Loucy (cell line): Measurements from ENCODE around the gene SOCS4.

Source experiments
- H2AFZ ChIP-seq: fragments of 200-600 bp; sonication (generic); 2 replicates; pipeline ENCODE4 v1.6.0; 2016; ENCODE audit warnings: antibody characterized with exemption, mild to moderate bottlenecking, low read length, moderate library complexity
- H3F3A ChIP-seq: fragments of 200-600 bp; 2 replicates; pipeline ENCODE4 v1.6.0; 2016; ENCODE audit warnings: antibody characterized with exemption, low read depth, mild to moderate bottlenecking
- H3K27me3 ChIP-seq: fragments of 200-600 bp; sonication (generic); 2 replicates; pipeline ENCODE4 v1.6.1; 2014; ENCODE audit warnings: low read length, mild to moderate bottlenecking; ENCODE audit not compliant: insufficient read depth, poor library complexity, severe bottlenecking
- H3K36me3 ChIP-seq: fragments of 200-600 bp; sonication (generic); 2 replicates; pipeline ENCODE4 v1.6.1; 2016; ENCODE audit warnings: low read length; ENCODE audit not compliant: insufficient read depth
- H3K4me1 ChIP-seq: fragments of 200-600 bp; sonication (generic); 2 replicates; pipeline ENCODE4 v1.5.1; 2014; ENCODE audit warnings: low read length, mild to moderate bottlenecking; ENCODE audit not compliant: insufficient read depth, poor library complexity, severe bottlenecking
- H3K4me2 ChIP-seq: fragments of 200-600 bp; sonication (generic); 2 replicates; pipeline ENCODE4 v1.6.0; 2014; ENCODE audit warnings: antibody characterized with exemption, low read length, low read depth, mild to moderate bottlenecking; ENCODE audit not compliant: poor library complexity, severe bottlenecking
- H3K4me3 ChIP-seq: fragments of 200-600 bp; sonication (generic); 2 replicates; pipeline ENCODE4 v1.5.1; 2014; ENCODE audit warnings: low read length, mild to moderate bottlenecking, mixed read lengths; ENCODE audit not compliant: poor library complexity, severe bottlenecking
- H3K79me2 ChIP-seq: fragments of 200-600 bp; sonication (generic); 2 replicates; pipeline ENCODE4 v1.6.1; 2014; ENCODE audit warnings: low read length; ENCODE audit not compliant: insufficient read depth
- H3K9ac ChIP-seq: fragments of 200-600 bp; sonication (generic); 2 replicates; pipeline ENCODE4 v1.6.0; 2014; ENCODE audit warnings: mild to moderate bottlenecking, low read depth, low read length, moderate library complexity; ENCODE audit not compliant: poor library complexity, severe bottlenecking
- H3K9me2 ChIP-seq: fragments of 200-600 bp; sonication (generic); replicated peaks from 2 replicates; pipeline ENCODE4 v1.6.1; 2016; ENCODE audit warnings: low read depth, low read length, mixed read lengths
- H3K9me3 ChIP-seq: fragments of 200-600 bp; sonication (generic); 2 replicates; pipeline ENCODE4 v1.6.1; 2014; ENCODE audit warnings: mild to moderate bottlenecking, antibody characterized with exemption, low read length, low read depth; ENCODE audit not compliant: insufficient read depth
- H4K20me1 ChIP-seq: fragments of 200-600 bp; sonication (generic); 2 replicates; pipeline ENCODE4 v1.6.0; 2014; ENCODE audit warnings: antibody characterized with exemption, low read length, mild to moderate bottlenecking; ENCODE audit not compliant: insufficient read depth, poor library complexity, severe bottlenecking
- CTCF ChIP-seq: fragments of 200-600 bp; sonication (generic); conservative IDR thresholded peaks from 2 replicates; pipeline ENCODE4 v1.5.1; 2014; ENCODE audit warnings: mild to moderate bottlenecking, antibody characterized with exemption, low read length
- EZH2phosphoT487 ChIP-seq: fragments of 200-600 bp; IDR thresholded peaks from 2 replicates; pipeline ENCODE4 v1.6.1; 2018; ENCODE audit warnings: antibody characterized with exemption, mild to moderate bottlenecking, moderate library complexity, borderline replicate concordance

The SOCS4 gene

GRCh38 chr14:55071870-55072640, 45.0 kb downstream of the SOCS4 start:
- no peak overlapping the region for H3K9ac ChIP-seq
- H3K27me3 ChIP-seq, result no peaks in the 10 kb centered on the region
- no peaks in the 10 kb centered on the region for H3K79me2 ChIP-seq
- H3K9me3 ChIP-seq, result no peaks in the 10 kb centered on the region
- no peaks in the 10 kb centered on the region for H3F3A ChIP-seq
- no peaks in the 10 kb centered on the region for H4K20me1 ChIP-seq
- H3K36me3 ChIP-seq, result no peaks in the 10 kb centered on the region
- H3K4me2 ChIP-seq, result no peak overlapping the region
- no peaks in the 10 kb centered on the region for H3K9me2 ChIP-seq
- H3K4me1 ChIP-seq, result peaks cover 11% of the 10 kb centered on the region
- TF ChIP-seq CTCF (no peak), EZH2phosphoT487 (no peak)
- no peak overlapping the region for H3K4me3 ChIP-seq
- no peak overlapping the region for H2AFZ ChIP-seq

- no peaks in the 10 kb centered on the region for H3F3A ChIP-seq
- H3K36me3 ChIP-seq, result no peaks in the 10 kb centered on the region
- H3K4me2 ChIP-seq, result no peak overlapping the region
- no peaks in the 10 kb centered on the region for H3K9me3 ChIP-seq
- no peaks in the 10 kb centered on the region for H3K27me3 ChIP-seq
- no peaks in the 10 kb centered on the region for H3K9me2 ChIP-seq
- H2AFZ ChIP-seq, result no peak overlapping the region
- no peak for TF ChIP-seq CTCF
- no peak for TF ChIP-seq EZH2phosphoT487
- no peak overlapping the region for H3K9ac ChIP-seq
- no peak overlapping the region for H3K4me3 ChIP-seq
- H4K20me1 ChIP-seq, result no peaks in the 10 kb centered on the region
- no peaks in the 10 kb centered on the region for H3K79me2 ChIP-seq
- peaks cover 11% of the 10 kb centered on the region for H3K4me1 ChIP-seq
Measured at GRCh38 chr14:55073856-55074255, 46.8 kb downstream of the SOCS4 start.

GRCh38 chr14:55074662-55075061, 47.6 kb downstream of the SOCS4 start:
- Histone ChIP-seq H3F3A (no peaks in the 10 kb centered on the region), H3K79me2 (no peaks in the 10 kb centered on the region), H3K4me2 (no peak overlapping the region), H3K27me3 (no peaks in the 10 kb centered on the region), H2AFZ (no peak overlapping the region), H3K9me2 (no peaks in the 10 kb centered on the region), H3K4me3 (no peak overlapping the region), H3K36me3 (no peaks in the 10 kb centered on the region), H3K9me3 (no peaks in the 10 kb centered on the region), H3K4me1 (peaks cover 11% of the 10 kb centered on the region), H3K9ac (no peak overlapping the region), H4K20me1 (no peaks in the 10 kb centered on the region)
- no peak for TF ChIP-seq CTCF
- no peak for TF ChIP-seq EZH2phosphoT487
